Liver (tissue), 9 donors: ENCODE data around the gene SHH. TPM values are rescaled to one million over a fixed set of nuclear protein-coding genes. Genes with fewer than 3 reads are reported as not detected.

Experiments used
- DNase-seq: peaks from one replicate; pipeline ENCODE4 v3.0.0-alpha.2; 2017; ENCODE audit warnings: low spot score
- H3K27ac ChIP-seq, 2 donors: one replicate each; pipeline ENCODE4 v1.7.0; 2013; ENCODE audit warnings: inconsistent platforms in 2 of 2, low read length in 2 of 2, control low read depth in 1 of 2, low read depth in 1 of 2, mild to moderate bottlenecking in 1 of 2
- H3K27me3 ChIP-seq, 4 donors: one replicate each; pipeline versions ENCODE4 v1.6.1 to v1.7.0; 2013; ENCODE audit warnings: low read length in 3 of 4, inconsistent platforms in 1 of 4, mild to moderate bottlenecking in 1 of 4, moderate library complexity in 1 of 4; ENCODE audit not compliant: control insufficient read depth in 4 of 4, insufficient read depth in 4 of 4
- H3K36me3 ChIP-seq, 4 donors: one replicate each; pipeline versions ENCODE4 v1.6.1 to v1.7.0; 2013; ENCODE audit warnings: low read length in 3 of 4, mild to moderate bottlenecking in 3 of 4, low read depth in 1 of 4, moderate library complexity in 1 of 4; ENCODE audit not compliant: control insufficient read depth in 4 of 4, insufficient read depth in 3 of 4
- H3K4me1 ChIP-seq, 4 donors: one replicate each; pipeline versions ENCODE4 v1.6.1 to v1.7.0; 2013; ENCODE audit warnings: low read length in 3 of 4, mild to moderate bottlenecking in 3 of 4, moderate library complexity in 1 of 4; ENCODE audit not compliant: control insufficient read depth in 4 of 4, insufficient read depth in 4 of 4
- H3K4me3 ChIP-seq, 3 donors: one replicate each; pipeline versions ENCODE4 v1.6.1 to v1.7.0; 2013; ENCODE audit warnings: low read length in 3 of 3, control low read depth in 1 of 3, low read depth in 1 of 3, mild to moderate bottlenecking in 1 of 3
- H3K9ac ChIP-seq, 2 donors: one replicate each; pipeline ENCODE4 v1.7.0; 2013; ENCODE audit warnings: low read length in 2 of 2, mild to moderate bottlenecking in 2 of 2, moderate library complexity in 2 of 2, control low read depth in 1 of 2, low read depth in 1 of 2
- H3K9me3 ChIP-seq, 4 donors: one replicate each; pipeline versions ENCODE4 v1.6.1 to v1.7.0; 2013; ENCODE audit warnings: low read length in 3 of 4; ENCODE audit not compliant: control insufficient read depth in 4 of 4
- EGR1 ChIP-seq, 2 donors: IDR thresholded peaks; 2 replicates each; pipeline ENCODE4 v1.6.1; 2016 to 2018; ENCODE audit warnings: antibody characterized with exemption in 2 of 2, low read depth in 2 of 2
- FOXA1 ChIP-seq: IDR thresholded peaks from 2 replicates; pipeline ENCODE4 v1.6.1; 2016; ENCODE audit warnings: antibody characterized with exemption
- FOXA2 ChIP-seq: IDR thresholded peaks from 2 replicates; pipeline ENCODE4 v1.6.1; 2016; ENCODE audit warnings: antibody characterized with exemption
- GABPA ChIP-seq, 2 donors: IDR thresholded peaks in 1 of 2; conservative IDR thresholded peaks in 1 of 2; 2 replicates each; pipeline ENCODE4 v1.6.1; 2016; ENCODE audit warnings: antibody characterized with exemption in 2 of 2, mild to moderate bottlenecking in 1 of 2, moderate library complexity in 1 of 2
- HNF4A ChIP-seq, 2 donors: conservative IDR thresholded peaks; 2 replicates each; pipeline ENCODE4 v1.6.1; 2016; ENCODE audit warnings: antibody characterized with exemption in 2 of 2, mild to moderate bottlenecking in 2 of 2
- HNF4G ChIP-seq: IDR thresholded peaks from 2 replicates; pipeline ENCODE4 v1.6.1; 2016; ENCODE audit warnings: antibody characterized with exemption
- JUND ChIP-seq, 2 donors: IDR thresholded peaks; 2 replicates each; pipeline ENCODE4 v1.6.1; 2016; ENCODE audit warnings: antibody characterized with exemption in 2 of 2
- NR2F2 ChIP-seq: IDR thresholded peaks from 2 replicates; pipeline ENCODE4 v1.6.1; 2016; ENCODE audit warnings: antibody characterized with exemption
- RAD21 ChIP-seq, 2 donors: IDR thresholded peaks; 2 replicates each; pipeline ENCODE4 v1.6.1; 2016; ENCODE audit warnings: antibody characterized with exemption in 2 of 2, mild to moderate bottlenecking in 2 of 2
- RXRA ChIP-seq, 2 donors: IDR thresholded peaks; 2 replicates each; pipeline ENCODE4 v1.6.1; 2017 to 2018; ENCODE audit warnings: antibody characterized with exemption in 2 of 2, mild to moderate bottlenecking in 1 of 2
- SP1 ChIP-seq: IDR thresholded peaks from 2 replicates; pipeline ENCODE4 v1.6.1; 2018; ENCODE audit warnings: antibody characterized with exemption, mild to moderate bottlenecking
- TAF1 ChIP-seq: conservative IDR thresholded peaks from 2 replicates; pipeline ENCODE4 v1.6.1; 2016; ENCODE audit warnings: antibody characterized with exemption, mild to moderate bottlenecking
- YY1 ChIP-seq: IDR thresholded peaks from 2 replicates; pipeline ENCODE4 v1.6.1; 2016; ENCODE audit warnings: antibody characterized with exemption, mild to moderate bottlenecking
- WGBS: extraction: QIAGEN DNeasy Blood & Tissue Kit; methylation state at CpG from one replicate; pipeline ENCODE4 v1.1.7; 2013; 5-methylcytosine and 5-hydroxymethylcytosine counted together
- polyA plus RNA-seq, 2 donors: library from polyadenylated mRNA; stranded (reverse) in 1 of 2; unstranded in 1 of 2; fragments of 200-250 nt in 1 of 2; fragments of >200 nt in 1 of 2; fragmentation: Nextera tagmentation in 1 of 2; extraction: Ambion mirVana in 1 of 2; gene quantifications; one replicate each; pipeline versions ENCODE4 v1.2.1 to v1.2.3, GENCODE V29; 2013 to 2015
- total RNA-seq, 2 donors: library from RNA; depleted of rRNA; stranded (reverse); fragments of >200 nt; gene quantifications; one replicate each; pipeline ENCODE4 v1.2.3, GENCODE V29; 2014
- TF ChIP-seq, protein P1 (sequence below): IDR thresholded peaks from 2 replicates; pipeline ENCODE4 v1.6.1; 2016; ENCODE audit warnings: antibody characterized with exemption
- TF ChIP-seq, protein P2 (sequence below): fragments of 150-350 bp; IDR thresholded peaks from 2 replicates; pipeline ENCODE4 v1.5.1; 2017; ENCODE audit warnings: improper control_type of control experiment, low read depth, low read length; ENCODE audit not compliant: missing input control
- TF ChIP-seq, protein P3 (sequence below): IDR thresholded peaks from 2 replicates; pipeline ENCODE4 v1.6.1; 2016; ENCODE audit warnings: antibody characterized with exemption
- TF ChIP-seq, protein P4 (sequence below): IDR thresholded peaks from 2 replicates; pipeline ENCODE4 v1.6.1; 2016; ENCODE audit warnings: antibody characterized with exemption
- TF ChIP-seq, protein P5 (sequence below): IDR thresholded peaks from 2 replicates; pipeline ENCODE4 v1.6.1; 2016; ENCODE audit warnings: antibody characterized with exemption, mild to moderate bottlenecking
- donor health status: healthy.
- donor health status: healthy.
- donor health status: healthy.
- donor health status: healthy.
- donor health status: healthy.

The SHH gene
- total and polyA plus RNA-seq, 4 donors: 3.9 to 10.0 (median 5.2) TPM

DNA sequence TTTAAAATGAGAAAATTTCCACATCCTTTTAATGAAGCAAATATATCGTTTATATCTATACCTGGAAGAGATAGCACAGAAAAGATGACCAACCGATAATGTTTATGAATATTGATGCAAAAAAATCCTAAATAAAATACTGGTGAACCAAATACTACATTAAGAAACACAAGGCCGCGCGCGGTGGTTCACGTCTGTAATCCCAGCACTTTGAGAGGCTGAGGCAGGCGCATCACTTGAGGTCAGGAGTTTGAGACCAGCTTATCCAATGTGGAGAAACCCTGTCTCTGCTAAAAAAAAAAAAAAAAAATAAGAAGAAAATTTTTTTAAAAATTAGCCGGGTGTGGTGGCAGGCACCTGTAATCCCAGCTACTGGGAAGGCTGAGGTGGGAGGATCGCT is 25.8 kb downstream of the SHH start:
- peaks cover 2 to 7% (median 6%) of the 10 kb centered on the region in 4 donors for H3K4me1 ChIP-seq
- no peaks in the 10 kb centered on the region for H3K27me3 ChIP-seq
- no peak overlapping the region for H3K27ac ChIP-seq
- no peak for TF ChIP-seq JUND (IDR thresholded peaks at IDR 0.05)
- TF ChIP-seq HNF4G: no peak
- no peak for TF ChIP-seq RXRA (IDR thresholded peaks at IDR 0.05)
- TF ChIP-seq YY1: no peak
- TF ChIP-seq, protein P1, sequence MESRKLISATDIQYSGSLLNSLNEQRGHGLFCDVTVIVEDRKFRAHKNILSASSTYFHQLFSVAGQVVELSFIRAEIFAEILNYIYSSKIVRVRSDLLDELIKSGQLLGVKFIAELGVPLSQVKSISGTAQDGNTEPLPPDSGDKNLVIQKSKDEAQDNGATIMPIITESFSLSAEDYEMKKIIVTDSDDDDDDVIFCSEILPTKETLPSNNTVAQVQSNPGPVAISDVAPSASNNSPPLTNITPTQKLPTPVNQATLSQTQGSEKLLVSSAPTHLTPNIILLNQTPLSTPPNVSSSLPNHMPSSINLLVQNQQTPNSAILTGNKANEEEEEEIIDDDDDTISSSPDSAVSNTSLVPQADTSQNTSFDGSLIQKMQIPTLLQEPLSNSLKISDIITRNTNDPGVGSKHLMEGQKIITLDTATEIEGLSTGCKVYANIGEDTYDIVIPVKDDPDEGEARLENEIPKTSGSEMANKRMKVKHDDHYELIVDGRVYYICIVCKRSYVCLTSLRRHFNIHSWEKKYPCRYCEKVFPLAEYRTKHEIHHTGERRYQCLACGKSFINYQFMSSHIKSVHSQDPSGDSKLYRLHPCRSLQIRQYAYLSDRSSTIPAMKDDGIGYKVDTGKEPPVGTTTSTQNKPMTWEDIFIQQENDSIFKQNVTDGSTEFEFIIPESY: no peak
- no peak for TF ChIP-seq FOXA2
- H3K4me3 ChIP-seq: peak overlapping the region in 1 of 3 donors; percentile 60
- 89% methylated on average over 10 of the region's 10 CpGs for WGBS
- H3K9me3 ChIP-seq: no peaks in the 10 kb centered on the region
- H3K9ac ChIP-seq: no peak overlapping the region
- peaks cover 0 to 15% (median 1%) of the 10 kb centered on the region in 4 donors for H3K36me3 ChIP-seq
- no peak for DNase-seq

DNA sequence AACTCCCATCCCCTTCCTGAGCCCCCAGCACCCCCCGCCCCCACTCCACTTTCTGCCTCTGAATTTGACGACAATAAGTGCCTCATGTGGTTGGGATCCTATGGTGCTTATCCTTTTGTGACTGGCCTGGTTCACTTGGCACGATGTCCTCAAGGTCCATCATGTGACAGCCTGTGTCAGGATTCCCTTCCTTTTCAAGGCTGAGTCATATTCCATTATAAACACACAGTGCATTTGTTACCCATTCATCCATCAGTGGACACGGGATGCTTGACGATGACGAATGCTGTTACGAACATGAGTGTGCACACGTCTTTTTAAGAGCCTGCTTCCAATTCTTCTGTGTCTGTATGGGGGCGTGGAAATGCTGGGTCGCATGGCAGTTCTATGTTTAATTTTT is 26.7 kb downstream of the SHH start:
- peaks cover 2 to 7% (median 6%) of the 10 kb centered on the region in 4 donors for H3K4me1 ChIP-seq
- H3K4me3 ChIP-seq: no peak overlapping the region
- peaks cover 0 to 23% (median 3%) of the 10 kb centered on the region in 4 donors for H3K36me3 ChIP-seq
- H3K9ac ChIP-seq: no peak overlapping the region
- H3K27ac ChIP-seq: no peak overlapping the region
- H3K9me3 ChIP-seq: no peaks in the 10 kb centered on the region
- WGBS: 96% methylated on average over 10 of the region's 10 CpGs
- DNase-seq: no peak
- H3K27me3 ChIP-seq: no peaks in the 10 kb centered on the region
- TF ChIP-seq JUND (IDR thresholded peaks at IDR 0.05) (no peak), SP1 (no peak), HNF4A (conservative IDR thresholded peaks at IDR 0.05) (no peak)

DNA sequence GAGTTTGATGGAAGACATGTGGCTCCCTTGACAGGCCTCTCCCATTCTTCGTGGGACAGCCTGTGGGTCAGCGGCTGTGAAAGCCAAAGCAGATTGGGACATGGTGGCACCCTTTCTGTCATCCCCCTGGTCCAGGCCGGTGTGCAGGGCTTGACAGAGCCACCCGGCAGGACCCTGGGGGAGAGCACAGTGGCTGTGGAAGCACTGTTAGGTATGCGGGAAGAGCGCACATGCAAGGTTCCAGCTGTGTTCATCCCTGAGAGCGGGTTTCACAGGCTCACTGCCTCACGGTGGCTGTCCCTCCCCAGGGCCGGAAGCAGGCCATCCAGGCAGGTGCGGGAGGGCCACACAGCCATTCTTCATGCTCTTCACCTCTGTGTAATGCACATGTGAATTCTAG is 29.8 kb downstream of the SHH start:
- no peaks in the 10 kb centered on the region for H3K27me3 ChIP-seq
- H3K36me3 ChIP-seq: peaks cover 0 to 39% (median 5%) of the 10 kb centered on the region in 4 donors
- H3K4me1 ChIP-seq: peaks cover 2 to 7% (median 4%) of the 10 kb centered on the region in 4 donors
- DNase-seq: no peak
- WGBS: 94% methylated on average over 10 of the region's 10 CpGs
- H3K4me3 ChIP-seq: no peak overlapping the region
- H3K9ac ChIP-seq: no peak overlapping the region
- no peak for TF ChIP-seq RXRA (IDR thresholded peaks at IDR 0.05)
- no peak for TF ChIP-seq SP1
- TF ChIP-seq, protein P2, sequence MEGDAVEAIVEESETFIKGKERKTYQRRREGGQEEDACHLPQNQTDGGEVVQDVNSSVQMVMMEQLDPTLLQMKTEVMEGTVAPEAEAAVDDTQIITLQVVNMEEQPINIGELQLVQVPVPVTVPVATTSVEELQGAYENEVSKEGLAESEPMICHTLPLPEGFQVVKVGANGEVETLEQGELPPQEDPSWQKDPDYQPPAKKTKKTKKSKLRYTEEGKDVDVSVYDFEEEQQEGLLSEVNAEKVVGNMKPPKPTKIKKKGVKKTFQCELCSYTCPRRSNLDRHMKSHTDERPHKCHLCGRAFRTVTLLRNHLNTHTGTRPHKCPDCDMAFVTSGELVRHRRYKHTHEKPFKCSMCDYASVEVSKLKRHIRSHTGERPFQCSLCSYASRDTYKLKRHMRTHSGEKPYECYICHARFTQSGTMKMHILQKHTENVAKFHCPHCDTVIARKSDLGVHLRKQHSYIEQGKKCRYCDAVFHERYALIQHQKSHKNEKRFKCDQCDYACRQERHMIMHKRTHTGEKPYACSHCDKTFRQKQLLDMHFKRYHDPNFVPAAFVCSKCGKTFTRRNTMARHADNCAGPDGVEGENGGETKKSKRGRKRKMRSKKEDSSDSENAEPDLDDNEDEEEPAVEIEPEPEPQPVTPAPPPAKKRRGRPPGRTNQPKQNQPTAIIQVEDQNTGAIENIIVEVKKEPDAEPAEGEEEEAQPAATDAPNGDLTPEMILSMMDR: no peak
- TF ChIP-seq FOXA2: no peak
- no peak for TF ChIP-seq JUND (IDR thresholded peaks at IDR 0.05)
- no peak for TF ChIP-seq HNF4A (conservative IDR thresholded peaks at IDR 0.05)
- no peak for TF ChIP-seq TAF1
- no peak for TF ChIP-seq EGR1 (IDR thresholded peaks at IDR 0.05; ENCODE audit: low read depth in 2 of 2)
- TF ChIP-seq, protein P3, sequence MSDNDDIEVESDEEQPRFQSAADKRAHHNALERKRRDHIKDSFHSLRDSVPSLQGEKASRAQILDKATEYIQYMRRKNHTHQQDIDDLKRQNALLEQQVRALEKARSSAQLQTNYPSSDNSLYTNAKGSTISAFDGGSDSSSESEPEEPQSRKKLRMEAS: no peak
- TF ChIP-seq, protein P4, sequence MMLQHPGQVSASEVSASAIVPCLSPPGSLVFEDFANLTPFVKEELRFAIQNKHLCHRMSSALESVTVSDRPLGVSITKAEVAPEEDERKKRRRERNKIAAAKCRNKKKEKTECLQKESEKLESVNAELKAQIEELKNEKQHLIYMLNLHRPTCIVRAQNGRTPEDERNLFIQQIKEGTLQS: no peak
- TF ChIP-seq FOXA1: no peak
- no peak for TF ChIP-seq NR2F2
- TF ChIP-seq, protein P5, sequence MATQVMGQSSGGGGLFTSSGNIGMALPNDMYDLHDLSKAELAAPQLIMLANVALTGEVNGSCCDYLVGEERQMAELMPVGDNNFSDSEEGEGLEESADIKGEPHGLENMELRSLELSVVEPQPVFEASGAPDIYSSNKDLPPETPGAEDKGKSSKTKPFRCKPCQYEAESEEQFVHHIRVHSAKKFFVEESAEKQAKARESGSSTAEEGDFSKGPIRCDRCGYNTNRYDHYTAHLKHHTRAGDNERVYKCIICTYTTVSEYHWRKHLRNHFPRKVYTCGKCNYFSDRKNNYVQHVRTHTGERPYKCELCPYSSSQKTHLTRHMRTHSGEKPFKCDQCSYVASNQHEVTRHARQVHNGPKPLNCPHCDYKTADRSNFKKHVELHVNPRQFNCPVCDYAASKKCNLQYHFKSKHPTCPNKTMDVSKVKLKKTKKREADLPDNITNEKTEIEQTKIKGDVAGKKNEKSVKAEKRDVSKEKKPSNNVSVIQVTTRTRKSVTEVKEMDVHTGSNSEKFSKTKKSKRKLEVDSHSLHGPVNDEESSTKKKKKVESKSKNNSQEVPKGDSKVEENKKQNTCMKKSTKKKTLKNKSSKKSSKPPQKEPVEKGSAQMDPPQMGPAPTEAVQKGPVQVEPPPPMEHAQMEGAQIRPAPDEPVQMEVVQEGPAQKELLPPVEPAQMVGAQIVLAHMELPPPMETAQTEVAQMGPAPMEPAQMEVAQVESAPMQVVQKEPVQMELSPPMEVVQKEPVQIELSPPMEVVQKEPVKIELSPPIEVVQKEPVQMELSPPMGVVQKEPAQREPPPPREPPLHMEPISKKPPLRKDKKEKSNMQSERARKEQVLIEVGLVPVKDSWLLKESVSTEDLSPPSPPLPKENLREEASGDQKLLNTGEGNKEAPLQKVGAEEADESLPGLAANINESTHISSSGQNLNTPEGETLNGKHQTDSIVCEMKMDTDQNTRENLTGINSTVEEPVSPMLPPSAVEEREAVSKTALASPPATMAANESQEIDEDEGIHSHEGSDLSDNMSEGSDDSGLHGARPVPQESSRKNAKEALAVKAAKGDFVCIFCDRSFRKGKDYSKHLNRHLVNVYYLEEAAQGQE: no peak
- no peak for TF ChIP-seq YY1
- no peak for TF ChIP-seq HNF4G
- TF ChIP-seq RAD21 (IDR thresholded peaks at IDR 0.05): no peak
- TF ChIP-seq, protein P1: no peak
- TF ChIP-seq GABPA (IDR thresholded peaks at IDR 0.05 in 1 of 2, conservative IDR thresholded peaks at IDR 0.05 in 1 of 2): no peak
- no peaks in the 10 kb centered on the region for H3K9me3 ChIP-seq
- H3K27ac ChIP-seq: no peak overlapping the region
